ENCODE measurements around the gene HPS1. TPM values are rescaled to one million over a fixed set of nuclear protein-coding genes. Genes with fewer than 3 reads are reported as not detected.

Gene HPS1
- total RNA-seq, 1 donor from 2014 or later = 16.0 TPM

GRCh38 chr10:98367604-98368451, 78.9 kb downstream of the HPS1 start:
- Histone ChIP-seq H3K9ac (no peak overlapping the region), H3K79me2 (ENCODE audit: low read depth) (no peaks in the 10 kb centered on the region), H3K4me3 (no peak overlapping the region), H3K9me3 (ENCODE audit: low read depth) (no peaks in the 10 kb centered on the region), H3K4me2 (no peak overlapping the region), H3K27ac (no peak overlapping the region), H3K36me3 (no peaks in the 10 kb centered on the region), H3F3A (ENCODE audit: low read depth) (no peaks in the 10 kb centered on the region), H3K4me1 (no peaks in the 10 kb centered on the region), H4K20me1 (ENCODE audit: low read depth) (no peaks in the 10 kb centered on the region), H3K27me3 (no peaks in the 10 kb centered on the region), H2AFZ (replicated peaks) (no peak overlapping the region)
- Mint-ChIP-seq H3K27ac (no peak overlapping the region), H3K4me1 (peaks cover 13% of the 10 kb centered on the region), H3K4me3 (no peak overlapping the region), H3K9me3 (no peaks in the 10 kb centered on the region), H3K27me3 (ENCODE audit: insufficient read depth, low read depth) (peaks cover 2% of the 10 kb centered on the region), H3K36me3 (no peaks in the 10 kb centered on the region)
- no peak for TF ChIP-seq CTCF (IDR thresholded peaks at IDR 0.05)
- TF ChIP-seq EZH2phosphoT487 (IDR thresholded peaks at IDR 0.05) = no peak
- no peak for DNase-seq (ENCODE audit: low spot score)

MicroRNAs within 50 kb of the gene (microRNA counts, 767-probe panel; counts per million panel counts)
- 460 counts per million, percentile 90 among the panel's probes with 10 or more counts for microRNA hsa-miR-1287

Small RNA genes lying within 50 kb of the gene (microRNA-seq; reads per million reads assigned to microRNA genes)
- gene MIR1287 (14.3 reads per million, percentile 45 among the genes with 10 or more reads in this experiment), gene MIR4685 (0.73 reads per million)

Small RNA genes lying within 50 kb of the gene (small RNA-seq; reads per million reads assigned to genes)
- not detected for gene MIR4685

Other genes starting within 250 kb of the HPS1 start
- 0.77 and 0.92 TPM in 2 replicates for gene LOXL4, start 178.7 kb downstream of the HPS1 start, total RNA-seq (ENCODE audit: low replicate concordance)
- 5.0 and 10.5 TPM in 2 replicates for gene PYROXD2, start 31.8 kb downstream of the HPS1 start, total RNA-seq (ENCODE audit: low replicate concordance)

Measured in neural progenitor cell (in vitro differentiated cells).